HEK293T (cell line): ENCODE measurements around the gene SKIC8.

ENCODE experiments used
- BHLHE40 ChIP-seq: fragments of 450-650 bp; IDR thresholded peaks from 2 replicates; pipeline ENCODE4 v1.6.1; 2016; ENCODE audit warnings: mild to moderate bottlenecking, moderate library complexity, borderline replicate concordance
- FOXA1 ChIP-seq: fragments of 450-650 bp; IDR thresholded peaks from 2 replicates; pipeline ENCODE4 v1.6.1; 2016; ENCODE audit warnings: mild to moderate bottlenecking
- FOXK2 ChIP-seq: fragments of 450-650 bp; IDR thresholded peaks from 2 replicates; pipeline ENCODE4 v1.6.1; 2016; ENCODE audit warnings: mild to moderate bottlenecking
- HDGF ChIP-seq: fragments of 450-650 bp; IDR thresholded peaks from 2 replicates; pipeline ENCODE4 v1.6.1; 2017; ENCODE audit warnings: antibody characterized with exemption, borderline replicate concordance
- SP1 ChIP-seq: fragments of 450-650 bp; IDR thresholded peaks from 2 replicates; pipeline ENCODE4 v1.6.1; 2017
- ZNF384 ChIP-seq: fragments of 450-650 bp; IDR thresholded peaks from 2 replicates; pipeline ENCODE4 v1.6.1; 2016

DNA sequence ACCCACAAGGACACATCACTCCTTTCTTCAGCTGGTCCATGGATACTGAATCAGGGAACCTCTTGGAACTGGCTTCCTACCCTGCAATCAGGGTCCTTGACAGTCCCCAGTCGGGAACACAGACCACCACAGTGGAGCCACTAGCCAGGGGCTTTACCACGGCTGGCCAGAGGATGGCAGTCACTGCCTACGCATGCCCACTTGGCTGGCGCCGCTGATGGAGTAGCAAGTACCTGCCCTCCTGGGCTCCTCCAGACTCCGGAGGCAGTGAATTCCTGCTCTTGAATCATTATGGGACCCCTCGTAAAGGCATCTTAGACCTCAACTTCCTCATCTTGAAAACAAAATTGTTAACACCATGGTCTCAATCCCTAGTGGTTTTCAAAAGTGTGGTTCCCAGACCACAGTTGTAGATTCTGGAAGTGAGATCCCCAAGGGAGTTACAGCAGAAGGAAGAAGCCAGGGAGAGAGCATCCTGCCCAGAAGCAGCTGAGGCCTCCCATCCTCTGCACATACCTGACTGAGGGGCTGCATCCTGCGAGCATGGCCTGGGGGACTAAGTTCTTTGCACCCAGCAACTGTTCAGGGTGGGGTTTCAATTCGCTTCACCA lies 9.1 kb upstream of the SKIC8 start:
- TF ChIP-seq FOXA1: no peak
- TF ChIP-seq SP1: no peak
- no peak for TF ChIP-seq FOXK2
- no peak for TF ChIP-seq ZNF384
- no peak for TF ChIP-seq BHLHE40
- TF ChIP-seq HDGF: no peak
